SIG-M5 (cell line): ENCODE measurements around the gene ARMH4.
"Not testable (repeated sequence)": the region's sequence is repeated elsewhere in the genome, so short reads cannot be mapped to it uniquely, and the experiment has no call there.

Experiments used
- DNase-seq: peaks from one replicate; lab custom pipeline; 2025; lab: John Stamatoyannopoulos, UW

The ARMH4 gene

GRCh38 chr14:58146399-58146798 lies 5.6 kb downstream of the ARMH4 start:
- DNase-seq = no peak

DNA sequence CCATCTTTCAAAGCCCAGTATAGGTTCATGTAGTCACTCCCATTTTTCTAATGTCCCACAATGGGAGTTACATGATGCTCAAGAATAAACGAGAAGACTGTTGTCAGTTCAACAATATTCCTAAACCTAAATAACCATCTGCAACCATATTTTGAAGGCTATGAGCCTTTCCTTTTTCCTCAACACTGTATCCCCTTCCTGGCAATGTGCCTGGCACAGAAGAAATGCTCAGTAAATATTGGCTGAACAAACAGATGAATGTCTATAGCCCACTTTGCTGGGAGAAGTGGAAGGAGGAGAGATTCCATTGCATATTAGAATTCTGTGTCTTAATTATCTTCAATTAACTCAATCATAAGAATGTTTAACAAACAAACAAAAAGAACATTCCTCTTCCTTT lies 6.1 kb downstream of the ARMH4 start:
- no peak for DNase-seq

GRCh38 chr14:58143106-58143505 lies 8.9 kb downstream of the ARMH4 start:
- DNase-seq = no peak

GRCh38 chr14:58141893-58142292 lies 10.1 kb downstream of the ARMH4 start:
- DNase-seq = no peak

GRCh38 chr14:58138714-58139482 lies 13.1 kb downstream of the ARMH4 start:
- no peak for DNase-seq

- DNase-seq = no peak
These were observed 13.8 kb downstream of the ARMH4 start for GRCh38 chr14:58138031-58138713.

DNA sequence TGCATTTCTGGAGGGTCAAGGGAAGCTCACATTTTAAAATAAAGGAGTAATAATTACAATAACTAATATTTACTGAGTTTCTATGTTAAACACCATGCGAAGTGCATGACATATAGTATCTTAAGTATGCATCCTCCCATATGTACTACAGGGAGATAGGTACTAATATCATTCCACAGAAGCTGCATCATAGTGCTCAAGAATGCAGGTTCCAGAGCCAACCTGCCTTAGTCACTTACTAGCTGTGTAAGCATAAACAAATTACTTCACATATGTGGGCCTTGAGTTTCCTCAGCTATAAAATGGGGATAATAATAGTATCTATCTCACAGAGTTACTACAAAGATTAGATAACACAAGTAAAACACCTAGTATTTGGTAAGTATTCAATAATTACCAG lies 18.3 kb downstream of the ARMH4 start:
- DNase-seq = no peak

DNA sequence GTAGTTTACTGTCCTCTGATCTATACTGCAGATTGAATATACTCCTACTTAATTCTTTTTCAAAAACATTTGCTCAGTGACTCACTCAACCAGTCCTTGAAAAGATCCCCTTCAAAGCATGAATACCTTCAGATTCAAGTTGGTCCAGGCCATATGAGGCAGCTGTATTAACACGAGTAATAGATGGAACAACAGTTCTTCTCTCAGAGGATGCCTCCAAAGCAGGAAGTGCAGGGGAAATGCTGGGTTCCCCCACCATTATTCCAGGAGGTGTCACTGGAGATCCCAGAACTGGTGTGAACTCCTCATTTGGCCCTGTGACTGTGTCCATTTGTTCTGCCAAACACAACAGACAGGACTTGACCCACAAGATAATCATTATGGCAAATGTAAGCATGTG lies 20.6 kb downstream of the ARMH4 start:
- DNase-seq = no peak

GRCh38 chr14:58130116-58130782 lies 21.8 kb downstream of the ARMH4 start:
- no peak for DNase-seq

- no peak for DNase-seq
These were observed 22.8 kb downstream of the ARMH4 start for GRCh38 chr14:58129208-58129607.

DNA sequence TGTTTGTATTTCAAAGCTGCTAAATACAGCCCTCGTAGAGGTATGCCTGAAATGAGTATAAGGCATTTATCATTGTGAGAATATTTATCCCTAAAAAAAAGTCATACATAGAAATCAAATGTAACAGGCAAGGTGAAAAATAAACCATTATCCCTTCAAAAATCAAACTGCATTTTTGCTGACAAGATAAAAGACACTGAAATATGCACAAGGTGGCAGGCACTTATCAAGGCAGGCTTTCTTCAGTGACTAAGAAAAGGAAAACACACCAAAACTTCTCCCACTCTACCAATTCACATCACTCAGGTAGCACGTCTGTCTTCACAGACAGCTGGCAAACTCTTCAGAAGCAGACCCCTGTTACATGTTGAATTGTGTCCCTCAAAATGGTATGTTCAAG lies 23.6 kb downstream of the ARMH4 start:
- no peak for DNase-seq

- not testable (repeated sequence) for DNase-seq
These were observed 29.5 kb downstream of the ARMH4 start for GRCh38 chr14:58122546-58122945.

DNA sequence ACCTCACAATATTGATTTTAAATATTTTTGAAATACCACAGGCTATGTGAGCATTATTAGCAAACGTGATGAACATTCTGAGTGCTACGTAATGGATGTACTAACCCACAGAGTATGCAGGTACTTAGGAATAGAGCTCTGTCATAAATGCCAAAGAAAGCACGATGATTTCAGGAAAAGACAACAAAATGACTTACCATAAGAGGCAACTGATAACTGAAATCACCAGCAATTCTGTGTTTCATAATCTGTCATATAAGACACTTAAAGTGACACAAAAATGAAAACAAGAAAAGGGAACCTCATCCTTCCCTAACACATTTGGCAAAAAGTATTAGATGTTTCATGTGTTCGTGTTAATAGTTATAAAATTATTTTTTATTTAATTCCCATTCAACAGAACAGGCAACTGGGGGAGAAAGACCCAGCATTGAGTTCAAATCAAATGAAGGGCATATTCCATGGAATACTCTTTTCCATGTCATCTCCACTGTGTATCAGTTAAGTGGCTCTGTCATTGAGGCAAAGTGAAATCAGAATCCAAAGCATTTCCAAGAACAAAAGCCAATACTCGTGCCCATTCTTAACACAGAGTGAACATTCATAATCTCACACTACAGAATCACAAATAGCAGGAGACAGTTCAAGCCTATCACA lies 30.4 kb downstream of the ARMH4 start:
- no peak for DNase-seq

DNA sequence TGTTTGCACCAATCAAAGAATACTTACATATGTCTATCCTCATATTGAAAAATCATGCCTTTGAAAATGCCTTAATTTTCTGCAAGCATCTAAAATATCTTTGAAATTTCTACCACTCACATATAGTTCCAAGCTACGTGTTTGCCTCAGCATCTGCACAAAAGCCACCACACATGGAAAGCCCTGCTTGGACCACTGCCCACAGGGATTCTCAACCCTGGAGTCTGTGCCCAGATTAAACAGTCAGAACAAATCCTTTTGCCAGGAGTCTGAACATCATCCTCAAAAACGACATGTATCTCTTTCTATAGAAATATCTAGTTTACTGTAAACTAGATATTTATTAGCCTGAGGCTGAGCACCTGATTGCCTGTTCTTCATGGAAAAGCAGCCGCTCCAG lies 32.6 kb downstream of the ARMH4 start:
- DNase-seq = no peak

- DNase-seq = no peak
These were observed 33.8 kb downstream of the ARMH4 start for GRCh38 chr14:58118097-58118815.

DNA sequence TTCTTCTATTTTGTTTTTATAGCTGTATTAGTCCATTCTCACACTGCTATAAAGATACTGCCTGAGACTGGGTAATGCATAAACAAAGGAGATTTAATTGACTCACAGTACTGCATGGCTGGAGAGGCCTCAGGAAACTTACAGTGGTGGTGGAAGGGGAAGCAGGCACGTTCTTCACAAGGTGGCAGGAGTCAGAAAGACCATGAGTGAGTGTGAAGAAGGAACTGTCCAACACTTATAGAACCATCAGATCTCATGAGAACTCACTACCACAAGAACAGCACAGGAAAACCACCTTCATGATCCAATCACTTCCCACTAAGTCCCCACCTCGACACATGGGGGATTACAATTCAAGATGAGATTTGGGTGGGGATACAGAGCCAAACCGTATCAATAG lies 42.3 kb downstream of the ARMH4 start:
- DNase-seq = no peak

DNA sequence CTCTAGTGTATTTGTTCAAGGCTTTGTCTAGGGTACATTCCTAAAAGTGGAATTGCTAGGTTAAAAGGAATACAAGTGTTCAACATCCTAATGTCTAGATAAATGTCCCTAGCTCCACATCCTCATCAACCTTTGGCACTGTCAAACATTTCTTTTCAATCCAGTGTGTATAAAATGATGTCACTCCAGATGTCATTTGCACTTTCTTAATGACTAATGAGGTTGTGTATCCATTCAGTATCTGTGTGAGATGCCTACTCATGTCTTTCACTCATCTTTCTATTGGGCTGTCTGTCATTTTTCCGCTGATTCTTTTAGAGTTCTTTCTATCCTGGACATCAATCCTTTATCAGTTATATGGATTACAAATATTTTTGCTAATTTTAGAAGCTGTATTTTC lies 43.3 kb downstream of the ARMH4 start:
- no peak for DNase-seq

- no peak for DNase-seq
These were observed 44.0 kb downstream of the ARMH4 start for GRCh38 chr14:58107947-58108552.

- no peak for DNase-seq
These were observed 45.0 kb downstream of the ARMH4 start for GRCh38 chr14:58107041-58107440.

DNA sequence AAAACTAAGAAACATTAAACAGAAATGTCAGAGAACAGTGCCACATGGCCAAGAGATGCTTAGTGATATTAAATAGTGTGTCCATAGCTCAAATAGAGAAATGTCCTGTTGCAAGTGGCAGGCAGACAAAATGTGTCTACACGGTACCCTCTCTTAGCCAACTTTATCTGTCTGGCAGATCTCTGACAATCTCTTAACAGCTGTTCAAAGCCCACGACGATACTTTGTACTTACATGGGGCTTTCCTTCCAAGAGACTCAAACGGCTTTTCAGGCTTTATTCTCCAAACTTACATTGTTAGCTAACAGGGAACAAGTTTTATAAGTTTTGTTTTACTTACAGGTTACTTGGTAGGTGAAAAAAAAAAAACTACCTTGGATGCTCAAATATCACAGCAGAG lies 45.6 kb downstream of the ARMH4 start:
- no peak for DNase-seq

GRCh38 chr14:58104808-58105207 lies 47.2 kb downstream of the ARMH4 start:
- DNase-seq = no peak
